ENCODE measurements around the gene HOXA3.

The HOXA3 gene

GRCh38 chr7:27151931-27152815 lies at the start of gene HOXA3:
Gene HOXA3 (minus strand): TSS chr7:27152583. CDS start chr7:27110640, 41,943 bp downstream.
- no peak for DNase-seq (ENCODE audit: low read depth in 2 of 2)

- no peak for DNase-seq (ENCODE audit: low read depth in 2 of 2)
Measured at GRCh38 chr7:27201580-27202017, 49.2 kb upstream of the HOXA3 start.

GRCh38 chr7:27200761-27201579 lies 48.6 kb upstream of the HOXA3 start:
- no peak for DNase-seq (ENCODE audit: low read depth in 2 of 2)

GRCh38 chr7:27199849-27200760 lies 47.7 kb upstream of the HOXA3 start, which contains the start of gene HOXA13:
Gene HOXA13 (minus strand): TSS chr7:27200091. CDS start chr7:27200077, 14 bp downstream.
- DNase-seq (ENCODE audit: low read depth in 2 of 2) = no peak

GRCh38 chr7:27198871-27199801 lies 46.8 kb upstream of the HOXA3 start:
- DNase-seq (ENCODE audit: low read depth in 2 of 2) = no peak

GRCh38 chr7:27198138-27198841 lies 45.9 kb upstream of the HOXA3 start:
- DNase-seq (ENCODE audit: low read depth in 2 of 2) = no peak

GRCh38 chr7:27197137-27198042 lies 45.0 kb upstream of the HOXA3 start:
- DNase-seq (ENCODE audit: low read depth in 2 of 2) = no peak

GRCh38 chr7:27196287-27196767 lies 43.9 kb upstream of the HOXA3 start:
- peak; percentile 80 to 83 for DNase-seq (ENCODE audit: low read depth in 2 of 2)

- no peak for DNase-seq (ENCODE audit: low read depth in 2 of 2)
Measured at GRCh38 chr7:27194686-27195379, 42.5 kb upstream of the HOXA3 start.

GRCh38 chr7:27194002-27194352 lies 41.6 kb upstream of the HOXA3 start:
- DNase-seq (ENCODE audit: low read depth in 2 of 2) = no peak

- no peak for DNase-seq (ENCODE audit: low read depth in 2 of 2)
Measured at GRCh38 chr7:27193335-27194001, 41.1 kb upstream of the HOXA3 start.

GRCh38 chr7:27192546-27193334 lies 40.4 kb upstream of the HOXA3 start:
- no peak for DNase-seq (ENCODE audit: low read depth in 2 of 2)

- no peak for DNase-seq (ENCODE audit: low read depth in 2 of 2)
Measured at GRCh38 chr7:27191833-27192545, 39.6 kb upstream of the HOXA3 start.

GRCh38 chr7:27191161-27191731 lies 38.9 kb upstream of the HOXA3 start:
- no peak for DNase-seq (ENCODE audit: low read depth in 2 of 2)

GRCh38 chr7:27189997-27190748 lies 37.8 kb upstream of the HOXA3 start:
- no peak for DNase-seq (ENCODE audit: low read depth in 2 of 2)
